ENCODE measurements around the gene TRAPPC4.

DNA sequence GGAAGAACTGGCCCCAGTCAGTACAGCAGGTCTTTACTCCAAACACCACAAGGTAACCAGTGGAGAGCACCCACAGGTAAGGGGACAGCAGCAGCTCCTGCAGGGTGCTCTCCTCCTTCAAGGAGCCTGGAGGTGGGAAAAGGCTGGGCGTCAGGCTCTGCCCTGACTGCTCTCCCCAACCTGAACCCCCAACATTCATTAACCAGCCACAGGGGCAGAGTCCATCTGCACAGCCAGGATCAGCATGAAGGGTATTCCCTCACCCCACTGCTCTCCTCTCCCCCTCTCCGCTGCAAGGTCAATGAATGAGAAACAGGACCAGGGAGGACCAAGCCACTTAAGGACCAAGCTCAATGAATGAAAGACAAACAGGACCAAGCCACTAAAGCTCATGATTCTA, 8.4 kb downstream of the TRAPPC4 start:
- TF ChIP-seq POLR2A (IDR thresholded peaks at IDR 0.05) (no peak), CTCF (IDR thresholded peaks at IDR 0.05 in 4 of 5, conservative IDR thresholded peaks at IDR 0.05 in 1 of 5) (no peak)
